ENCODE data around the gene VTA1. TPM values are rescaled to one million over a fixed set of nuclear protein-coding genes. Genes with fewer than 3 reads are reported as not detected.
"Not testable (repeated sequence)": the region's sequence is repeated elsewhere in the genome, so short reads cannot be mapped to it uniquely, and the experiment has no call there.

Gene VTA1
- polyA plus RNA-seq, 4 donors: 66.7 to 94.0 (median 74.0) TPM

DNA sequence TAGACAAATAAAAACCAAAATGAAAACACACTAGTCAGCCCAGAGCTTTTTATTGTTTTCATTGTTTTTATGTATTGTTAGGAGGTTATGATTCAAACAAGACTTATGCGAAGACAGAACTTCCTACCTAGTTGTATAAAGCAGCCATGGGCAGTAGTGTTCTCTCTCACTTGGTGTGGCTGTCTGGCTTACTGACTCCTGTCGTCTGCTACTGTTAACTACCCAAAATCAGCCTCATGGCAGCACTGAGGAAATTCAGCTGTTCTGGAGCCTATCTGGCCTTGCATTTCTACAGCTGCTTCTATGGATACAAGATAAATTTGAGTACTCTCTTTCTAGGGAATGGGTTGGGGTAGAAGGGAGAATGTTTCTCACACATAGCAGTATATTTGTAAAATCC is 20.4 kb downstream of the VTA1 start:
- DNase-seq (ENCODE audit: low read depth in 4 of 4, low spot score in 3 of 4): no peak

DNA sequence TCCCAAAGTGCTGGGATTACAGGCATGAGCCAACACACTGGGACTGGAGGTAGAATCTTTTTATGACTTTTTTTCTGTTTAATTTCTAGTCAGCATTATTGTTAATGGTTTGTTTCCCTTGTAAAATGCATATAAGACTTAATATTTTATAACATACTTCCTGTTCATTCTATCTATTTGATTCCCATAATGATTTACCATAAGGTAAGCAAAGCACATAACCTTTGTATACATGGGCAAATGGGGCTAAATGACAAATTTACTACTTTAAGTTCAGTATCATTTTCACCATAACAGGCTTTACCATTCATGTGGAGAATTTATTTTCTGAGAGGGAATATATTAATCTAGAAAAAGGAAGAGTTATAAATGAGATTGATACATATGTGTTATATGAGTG is 24.3 kb downstream of the VTA1 start:
- DNase-seq (ENCODE audit: low read depth in 4 of 4, low spot score in 3 of 4): no peak

DNA sequence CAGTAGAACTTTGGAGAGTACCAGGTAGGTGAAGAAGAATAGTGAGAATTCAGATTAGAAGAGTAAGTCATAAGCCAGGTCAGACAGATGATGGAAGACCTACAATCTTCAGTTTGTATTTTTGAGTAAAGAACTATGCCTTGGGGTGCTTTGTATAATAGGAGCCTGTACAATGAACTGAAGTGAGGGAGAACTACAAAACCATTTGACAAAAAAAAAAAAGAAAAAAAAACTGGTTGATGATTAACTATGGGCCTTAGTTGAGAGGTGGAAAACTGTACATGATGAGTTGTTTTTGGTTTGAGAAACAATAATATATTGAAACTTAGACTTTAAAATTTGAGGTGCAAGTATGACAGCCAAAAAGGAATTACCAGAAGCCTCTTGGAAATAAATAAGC is 25.7 kb downstream of the VTA1 start:
- DNase-seq (ENCODE audit: low read depth in 4 of 4, low spot score in 3 of 4): no peak

DNA sequence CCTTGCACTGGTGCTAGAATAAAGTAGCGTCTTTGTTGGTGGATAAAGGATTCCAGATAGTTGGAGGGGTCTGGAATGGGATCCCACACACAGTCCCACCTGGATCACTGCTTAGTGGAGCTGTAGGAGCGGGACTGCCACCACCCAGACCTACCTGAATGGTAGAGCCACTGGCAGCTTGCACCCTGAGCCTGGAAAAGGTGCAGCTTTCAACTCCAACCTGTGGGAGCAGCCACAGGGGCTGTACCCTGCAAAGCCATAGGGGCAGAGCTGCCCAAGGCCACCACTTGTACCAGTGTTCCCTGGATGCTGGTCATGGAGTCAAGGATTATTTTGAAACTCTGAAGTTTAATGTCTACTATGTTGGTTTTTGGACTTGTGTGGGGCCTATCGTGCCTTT is 26.9 kb downstream of the VTA1 start:
- no peak for DNase-seq (ENCODE audit: low read depth in 4 of 4, low spot score in 3 of 4)

DNA sequence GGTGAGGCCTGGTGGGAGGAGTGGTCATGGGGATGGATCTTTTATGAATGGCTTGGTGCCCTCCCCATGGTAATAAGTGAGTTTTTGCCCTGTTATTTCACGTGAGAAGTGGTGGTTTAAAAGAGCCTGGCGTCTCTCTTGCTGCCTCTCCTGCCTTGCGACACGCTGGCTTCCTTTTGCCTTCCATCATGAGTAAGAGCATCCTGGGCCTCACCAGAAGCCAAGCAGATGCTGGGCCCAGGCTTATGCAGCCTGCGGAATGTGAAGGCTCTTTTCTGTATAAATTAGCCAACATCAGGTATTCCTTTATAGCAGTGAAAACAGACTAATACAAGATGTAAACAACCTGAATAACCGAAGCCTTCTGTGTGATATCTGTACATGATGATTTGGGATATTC is 27.6 kb downstream of the VTA1 start:
- no peak for DNase-seq (ENCODE audit: low read depth in 4 of 4, low spot score in 3 of 4)

DNA sequence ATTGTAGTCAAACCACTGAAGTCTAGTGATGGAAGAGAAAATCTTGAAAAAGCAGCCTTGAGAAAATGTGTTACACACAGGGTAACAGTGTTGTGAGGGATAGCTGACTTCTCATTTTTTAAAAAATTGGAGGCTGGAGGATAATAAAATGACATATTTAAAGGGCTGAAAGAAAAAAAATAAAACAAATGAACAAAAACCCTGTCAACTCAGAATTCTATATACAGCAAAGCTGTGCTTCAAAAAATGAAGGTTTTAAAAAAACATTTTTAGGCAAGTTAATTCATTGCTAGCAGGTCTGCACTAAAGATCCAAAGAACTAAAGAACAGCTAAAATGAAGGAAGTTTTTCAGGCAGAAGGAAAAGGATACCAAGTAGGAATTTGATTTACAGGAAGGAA is 31.1 kb downstream of the VTA1 start:
- no peak for DNase-seq (ENCODE audit: low read depth in 4 of 4, low spot score in 3 of 4)

DNA sequence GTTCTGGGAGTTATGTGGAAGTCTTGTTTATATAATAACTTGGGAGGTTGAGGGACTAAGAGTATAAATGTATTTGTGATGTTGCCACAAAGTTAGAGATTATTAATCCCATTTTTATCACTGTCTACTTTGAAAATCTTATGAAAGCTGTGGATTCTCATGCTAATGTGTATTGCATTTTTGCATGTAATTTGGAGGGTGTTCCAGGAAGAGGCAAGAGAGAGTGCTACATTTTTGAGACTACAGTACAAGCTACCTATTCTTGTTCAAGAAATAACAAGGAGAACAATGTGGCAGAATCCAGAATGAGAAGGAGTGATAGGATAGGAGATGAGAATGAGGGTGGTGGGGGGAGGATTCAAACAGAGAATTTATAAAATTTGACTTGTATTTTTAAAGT is 34.9 kb downstream of the VTA1 start:
- no peak for DNase-seq (ENCODE audit: low read depth in 4 of 4, low spot score in 3 of 4)

DNA sequence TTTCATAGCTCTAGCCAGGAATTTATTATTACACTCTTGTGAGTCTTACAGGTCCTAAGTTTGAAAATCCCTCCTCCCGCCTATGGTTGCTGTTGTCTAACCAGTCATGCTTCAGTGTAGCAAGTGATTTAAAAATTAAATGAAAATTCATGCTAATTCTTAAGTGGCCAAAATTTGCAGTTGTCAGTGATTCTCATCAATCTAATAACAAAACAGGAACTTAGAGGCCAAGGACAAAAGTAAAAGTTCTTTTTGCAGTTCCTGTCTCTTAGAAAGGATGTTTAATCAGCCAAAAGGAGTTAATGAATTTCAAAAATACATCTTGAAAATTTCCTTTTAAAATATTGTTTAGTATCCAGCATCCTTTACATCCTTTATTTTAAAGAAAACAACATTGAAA is 36.3 kb downstream of the VTA1 start:
- DNase-seq (ENCODE audit: low read depth in 4 of 4, low spot score in 3 of 4): no peak

DNA sequence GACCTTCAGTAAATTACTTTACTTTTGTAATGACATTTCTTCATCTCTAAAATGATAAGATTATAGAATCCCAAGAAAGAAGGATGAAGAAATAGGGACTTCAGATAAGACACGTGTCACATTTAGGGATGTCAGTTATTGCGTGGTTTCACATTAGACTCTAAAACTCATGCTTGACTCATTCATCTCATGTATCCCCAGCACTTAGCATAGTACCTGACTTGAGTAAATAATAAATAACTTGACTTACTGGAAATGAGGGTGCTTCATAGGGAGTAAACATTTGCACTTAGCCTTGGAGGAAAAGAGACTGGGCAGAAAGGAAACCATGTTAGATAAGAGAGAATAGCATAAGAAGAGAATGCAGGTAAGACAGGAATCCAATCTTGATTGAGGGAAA is 37.2 kb downstream of the VTA1 start:
- DNase-seq (ENCODE audit: low read depth in 4 of 4, low spot score in 3 of 4): no peak

DNA sequence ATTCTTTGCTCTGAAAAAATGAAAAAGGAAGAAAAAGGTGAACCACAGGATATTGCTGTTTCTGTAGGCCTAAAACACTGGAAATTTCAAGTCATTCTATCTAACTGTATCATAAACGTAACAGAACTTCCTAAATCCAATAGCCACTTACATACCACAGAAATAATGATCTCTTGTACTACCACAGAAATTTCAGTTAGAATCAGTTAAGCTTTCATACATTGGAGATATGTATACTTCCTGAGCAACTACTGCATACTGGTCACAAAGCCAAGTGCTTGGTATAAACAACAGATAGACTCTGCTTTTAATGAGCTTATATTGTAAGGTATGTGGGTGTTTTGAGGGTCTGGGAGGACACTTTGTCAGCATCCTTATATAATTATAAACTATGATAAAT is 38.6 kb downstream of the VTA1 start:
- DNase-seq (ENCODE audit: low read depth in 4 of 4, low spot score in 3 of 4): no peak

DNA sequence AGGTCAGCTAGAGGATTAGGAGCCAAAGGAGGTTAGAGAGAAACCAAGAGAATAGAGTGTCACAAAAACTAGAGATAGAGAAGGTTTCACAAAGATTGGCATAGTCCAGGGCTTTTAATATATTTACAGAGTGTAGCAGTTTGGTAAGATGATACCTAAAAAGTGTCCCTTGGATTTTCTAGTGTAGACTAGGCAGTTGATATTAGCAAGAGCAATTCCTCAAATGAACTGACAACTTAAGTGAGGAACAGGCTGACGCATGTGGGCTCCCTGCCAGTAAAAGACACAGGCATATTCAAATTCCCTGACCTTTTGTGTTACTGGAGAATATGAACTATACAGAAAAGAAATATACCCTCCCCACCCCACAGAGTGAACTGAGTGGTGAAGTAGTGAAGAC is 40.1 kb downstream of the VTA1 start:
- no peak for DNase-seq (ENCODE audit: low read depth in 4 of 4, low spot score in 3 of 4)

DNA sequence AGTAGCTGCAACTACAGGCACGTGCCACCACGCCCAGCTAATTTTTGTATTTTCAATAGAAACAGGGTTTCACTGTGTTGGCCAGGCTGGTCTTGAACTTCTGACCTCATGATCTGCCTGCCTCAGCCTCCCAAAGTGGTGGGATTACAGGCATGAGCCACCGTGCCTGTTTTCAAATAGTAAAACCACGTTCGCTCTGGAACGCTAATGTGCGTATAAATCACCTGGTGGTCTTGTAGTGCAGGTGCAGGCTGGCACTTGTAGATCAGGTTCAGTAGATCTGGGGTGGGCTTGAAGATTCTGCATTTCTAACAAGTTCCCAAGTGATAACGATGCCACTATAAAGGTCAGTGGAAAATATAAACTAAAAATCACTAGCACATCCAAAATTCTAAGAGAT is 41.3 kb downstream of the VTA1 start:
- DNase-seq (ENCODE audit: low read depth in 4 of 4, low spot score in 3 of 4): not testable (repeated sequence)

DNA sequence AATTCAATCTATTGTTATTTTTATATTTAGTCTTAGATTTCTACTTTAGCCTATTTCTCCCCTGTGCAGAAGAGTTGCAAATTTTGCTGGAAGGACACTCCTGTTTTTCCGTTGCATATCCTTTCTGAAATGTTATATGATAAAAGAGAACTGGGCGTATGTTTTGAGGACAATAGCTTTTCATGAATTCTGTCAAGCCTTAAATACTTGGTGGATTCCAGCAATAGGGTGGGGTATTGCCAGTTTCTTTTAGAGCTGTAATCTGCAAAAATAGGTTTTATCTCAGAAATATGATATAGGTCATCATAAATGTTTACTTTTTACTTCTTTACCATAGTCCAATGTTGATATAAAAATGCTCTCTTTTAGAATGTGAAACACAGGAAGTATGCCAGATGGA is 42.0 kb downstream of the VTA1 start:
- no peak for DNase-seq (ENCODE audit: low read depth in 4 of 4, low spot score in 3 of 4)

DNA sequence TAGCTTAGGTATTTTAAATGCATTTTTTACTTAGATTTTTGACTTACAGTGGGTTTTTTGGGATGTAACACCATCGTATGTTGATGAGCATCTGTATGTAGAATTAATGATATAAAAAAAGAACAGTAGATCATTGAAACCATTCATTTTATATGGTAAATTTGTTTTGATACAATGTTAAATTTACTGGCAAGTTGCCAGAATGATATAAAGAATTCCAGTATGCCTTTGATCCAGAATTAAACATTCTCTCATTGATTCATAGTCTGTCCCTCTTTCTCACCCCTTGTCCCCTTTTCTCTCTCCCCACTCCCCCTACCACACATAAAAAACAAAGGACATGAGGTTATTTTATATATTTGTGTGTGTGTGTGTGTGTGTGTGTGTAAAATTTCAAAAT is 45.3 kb downstream of the VTA1 start:
- no peak for DNase-seq (ENCODE audit: low read depth in 4 of 4, low spot score in 3 of 4)

DNA sequence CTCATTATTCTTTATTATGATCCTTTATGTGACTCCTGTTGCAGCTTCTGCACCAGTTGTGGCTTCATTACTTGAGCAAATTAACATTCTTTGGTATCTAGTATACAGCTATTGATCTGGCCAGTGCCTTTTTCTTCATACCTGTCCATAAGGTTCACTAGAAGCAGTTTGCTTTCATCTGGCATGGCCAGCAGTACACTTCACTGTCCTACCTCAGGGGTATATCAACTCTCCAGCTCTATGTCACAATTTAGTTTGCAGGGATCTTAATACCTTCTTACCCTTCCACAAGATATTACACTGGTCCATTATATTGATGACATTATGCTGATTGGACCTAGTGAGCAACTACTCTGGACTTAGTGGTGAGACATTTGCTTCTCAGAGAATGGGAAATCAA is 46.6 kb downstream of the VTA1 start:
- DNase-seq (ENCODE audit: low read depth in 4 of 4, low spot score in 3 of 4): no peak

DNA sequence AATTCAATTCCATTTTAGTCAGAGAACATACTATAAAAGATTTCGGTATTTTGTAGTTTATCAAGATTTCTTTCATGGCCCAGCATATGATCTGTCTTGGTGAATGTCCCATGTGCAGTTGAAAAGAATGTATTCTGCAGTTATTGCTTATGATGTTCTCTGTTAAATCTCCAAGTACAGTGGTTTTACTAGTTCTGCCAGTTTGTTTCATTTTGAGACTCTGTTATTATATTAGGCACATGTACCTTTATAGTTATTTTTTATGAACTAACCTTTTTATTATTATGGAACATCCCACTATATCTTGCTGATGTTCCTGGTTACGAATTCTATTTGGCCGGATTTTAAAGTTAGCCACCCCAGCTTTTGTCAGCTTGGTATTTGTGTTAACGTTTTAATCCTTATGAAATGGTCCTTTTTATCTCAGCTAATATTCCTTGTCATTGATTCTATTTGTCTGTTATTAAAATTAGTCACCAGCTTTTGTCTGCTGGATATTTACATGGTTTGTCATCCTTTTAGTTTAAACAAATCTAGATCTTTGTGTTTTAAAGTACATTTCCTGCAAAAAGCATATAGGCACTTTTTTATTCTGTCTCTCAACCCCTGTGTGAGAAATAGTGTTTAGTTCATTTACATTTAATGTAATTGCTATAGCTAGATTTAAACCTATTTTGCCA is 48.9 kb downstream of the VTA1 start:
- no peak for DNase-seq (ENCODE audit: low read depth in 4 of 4, low spot score in 3 of 4)

DNA sequence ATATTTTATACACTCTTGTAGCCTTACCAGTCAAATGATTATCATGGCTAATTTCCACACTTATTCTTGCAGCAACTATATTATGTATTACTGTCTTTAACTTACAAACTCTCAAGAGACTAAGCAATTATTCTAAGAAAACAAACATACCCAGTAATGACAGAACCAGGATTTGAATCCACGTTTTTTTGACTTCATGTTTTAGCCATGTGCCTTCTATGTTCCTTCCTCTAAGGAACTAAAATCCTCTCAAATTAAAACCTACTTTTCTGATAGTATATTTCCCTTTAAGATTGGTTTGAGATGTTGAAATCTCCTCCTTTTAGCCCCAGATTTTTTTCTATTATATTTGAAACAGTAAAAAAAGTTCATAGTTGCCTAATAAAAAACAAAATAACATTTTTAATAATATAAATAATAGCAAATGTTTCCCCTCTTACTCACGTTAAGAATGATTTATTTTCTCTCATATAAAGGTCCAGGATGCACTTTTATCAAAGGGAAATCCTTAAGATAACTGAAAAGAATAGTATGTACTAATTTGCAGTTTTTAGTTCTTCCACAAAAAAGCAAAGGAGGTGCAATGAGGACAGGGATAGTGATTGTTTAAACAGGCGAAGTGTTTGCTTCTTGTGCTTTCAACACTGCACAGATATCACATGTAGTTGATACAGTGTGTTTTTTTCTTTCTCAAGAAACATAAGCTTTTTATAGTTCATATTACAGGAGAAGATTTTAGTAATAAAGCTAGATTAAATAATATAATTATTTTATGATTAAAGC is 54.0 kb downstream of the VTA1 start:
- no peak for DNase-seq (ENCODE audit: low read depth in 4 of 4, low spot score in 3 of 4)

DNA sequence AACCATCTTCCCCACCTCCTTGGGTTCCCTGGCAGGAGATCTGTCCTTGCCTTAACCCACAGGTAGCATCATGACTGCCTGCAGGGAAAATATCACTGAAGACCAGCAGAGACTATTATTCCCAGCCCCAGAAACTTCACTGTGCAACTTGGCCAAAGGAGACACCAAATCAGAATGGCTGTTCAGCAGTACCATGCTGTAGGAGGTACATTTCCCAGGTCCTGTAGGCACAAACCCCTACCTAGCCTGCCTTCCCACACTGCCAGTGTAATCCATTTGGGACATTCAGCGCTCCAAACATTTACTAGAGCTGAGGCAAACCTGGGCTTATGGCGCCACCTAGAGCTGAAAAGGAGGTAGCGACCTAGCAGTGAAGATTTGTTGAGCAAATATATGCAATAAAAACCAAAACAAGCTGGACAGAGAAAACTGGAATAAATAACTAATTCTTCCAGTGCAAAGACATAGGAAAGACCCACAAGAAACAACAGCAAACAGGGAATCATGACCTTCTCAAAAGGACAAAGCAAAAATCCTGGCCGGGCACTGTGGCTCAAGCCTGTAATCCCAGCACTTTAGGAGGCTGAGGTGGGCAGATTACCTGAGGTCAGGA is 60.3 kb downstream of the VTA1 start:
- DNase-seq (ENCODE audit: low read depth in 4 of 4, low spot score in 3 of 4): no peak

DNA sequence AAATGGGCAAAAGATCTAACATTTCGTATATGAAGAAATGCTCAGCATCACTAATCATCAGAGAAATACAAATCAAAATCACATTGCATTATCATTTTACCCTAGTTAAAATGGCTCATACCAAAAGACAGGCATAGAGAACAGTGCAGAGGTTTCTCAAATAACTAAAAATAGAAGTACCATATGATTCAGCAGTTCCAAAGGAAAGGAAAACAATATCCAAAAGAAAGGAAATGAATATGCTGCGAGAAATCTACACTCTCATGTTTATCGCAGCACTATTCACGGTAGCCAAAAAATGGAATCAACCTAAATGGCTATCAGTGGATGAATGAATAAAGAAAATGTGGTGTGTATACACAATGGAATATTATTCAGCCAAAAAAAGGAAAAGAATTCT is 63.5 kb downstream of the VTA1 start:
- DNase-seq (ENCODE audit: low read depth in 4 of 4, low spot score in 3 of 4): no peak

DNA sequence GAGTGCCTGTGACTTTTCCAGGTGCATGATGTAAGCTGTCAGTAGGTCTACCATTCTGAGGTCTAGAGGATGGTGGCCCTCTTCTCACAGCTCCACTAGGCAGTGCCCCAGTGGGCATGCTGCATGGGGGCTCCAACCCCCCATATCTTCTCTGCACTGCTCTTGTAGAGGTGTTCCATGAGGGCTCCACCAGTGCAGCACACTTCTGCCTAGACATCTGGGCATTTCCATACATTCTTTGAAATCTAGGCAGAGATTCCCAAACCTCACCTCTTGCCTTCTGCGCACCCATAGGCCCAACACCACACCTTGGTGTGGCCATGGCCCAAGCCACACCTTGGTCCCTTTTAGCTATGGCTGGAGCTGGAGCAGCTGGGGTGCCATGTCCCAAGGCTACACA is 66.3 kb downstream of the VTA1 start:
- no peak for DNase-seq (ENCODE audit: low read depth in 4 of 4, low spot score in 3 of 4)

DNA sequence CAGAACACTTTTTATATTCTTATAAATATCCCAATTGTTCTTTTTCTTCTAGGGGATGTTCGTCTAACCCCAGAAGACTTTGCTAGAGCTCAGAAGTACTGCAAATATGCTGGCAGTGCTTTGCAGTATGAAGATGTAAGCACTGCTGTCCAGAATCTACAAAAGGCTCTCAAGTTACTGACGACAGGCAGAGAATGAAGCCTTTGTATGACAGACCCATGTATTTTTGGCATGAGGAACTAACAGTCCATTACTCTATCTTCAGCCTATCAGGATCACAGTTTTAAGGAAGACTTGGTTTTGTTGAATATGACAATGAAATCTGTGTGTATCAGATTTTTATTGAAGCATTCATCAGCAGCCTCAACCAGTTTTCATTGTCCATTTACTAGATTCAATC is 71.4 kb downstream of the VTA1 start:
- no peak for DNase-seq (ENCODE audit: low read depth in 4 of 4, low spot score in 3 of 4)

DNA sequence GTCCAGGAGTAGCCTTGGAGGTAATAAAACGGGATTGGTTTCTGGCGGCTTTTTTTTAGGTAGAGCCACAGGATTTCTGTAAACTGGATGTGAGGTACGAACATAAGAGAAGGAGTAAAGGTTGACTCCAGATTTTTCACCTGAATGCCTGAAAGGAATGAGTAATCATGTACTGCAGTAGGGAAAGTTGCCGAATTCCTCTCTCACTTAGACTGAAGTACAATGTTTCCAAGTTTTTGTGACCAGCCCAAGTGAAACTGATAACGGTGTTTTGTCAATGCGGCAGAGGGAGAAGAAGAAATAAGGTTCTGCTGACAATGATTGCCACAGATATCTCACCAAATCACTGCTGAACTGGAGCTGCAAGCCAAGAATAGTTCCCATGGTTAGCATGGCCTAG is 75.0 kb downstream of the VTA1 start:
- DNase-seq (ENCODE audit: low read depth in 4 of 4, low spot score in 3 of 4): peak in 1 of 4 donors; percentile 9

Measured in left renal pelvis (tissue), 4 donors.